GM12864 (cell line): ENCODE measurements around the gene BANF2.

Experiments used
- DNase-seq: peaks from one replicate; pipeline ENCODE4 v3.0.0-alpha.2; 2011; ENCODE audit warnings: low read depth
- H3K4me3 ChIP-seq: 2 replicates; pipeline ENCODE4 v1.5.1; 2011; ENCODE audit warnings: mild to moderate bottlenecking, low read depth, low read length, control low read depth
- TF ChIP-seq, protein P1 (sequence below): IDR thresholded peaks from 2 replicates; pipeline ENCODE4 v1.5.1; 2011; ENCODE audit warnings: low read depth, mild to moderate bottlenecking, moderate library complexity, low read length, control low read depth, inconsistent platforms; ENCODE audit errors: missing control alignments

Gene BANF2

GRCh38 chr20:17759449-17759848 is 59.7 kb downstream of the BANF2 start:
- TF ChIP-seq, protein P1, sequence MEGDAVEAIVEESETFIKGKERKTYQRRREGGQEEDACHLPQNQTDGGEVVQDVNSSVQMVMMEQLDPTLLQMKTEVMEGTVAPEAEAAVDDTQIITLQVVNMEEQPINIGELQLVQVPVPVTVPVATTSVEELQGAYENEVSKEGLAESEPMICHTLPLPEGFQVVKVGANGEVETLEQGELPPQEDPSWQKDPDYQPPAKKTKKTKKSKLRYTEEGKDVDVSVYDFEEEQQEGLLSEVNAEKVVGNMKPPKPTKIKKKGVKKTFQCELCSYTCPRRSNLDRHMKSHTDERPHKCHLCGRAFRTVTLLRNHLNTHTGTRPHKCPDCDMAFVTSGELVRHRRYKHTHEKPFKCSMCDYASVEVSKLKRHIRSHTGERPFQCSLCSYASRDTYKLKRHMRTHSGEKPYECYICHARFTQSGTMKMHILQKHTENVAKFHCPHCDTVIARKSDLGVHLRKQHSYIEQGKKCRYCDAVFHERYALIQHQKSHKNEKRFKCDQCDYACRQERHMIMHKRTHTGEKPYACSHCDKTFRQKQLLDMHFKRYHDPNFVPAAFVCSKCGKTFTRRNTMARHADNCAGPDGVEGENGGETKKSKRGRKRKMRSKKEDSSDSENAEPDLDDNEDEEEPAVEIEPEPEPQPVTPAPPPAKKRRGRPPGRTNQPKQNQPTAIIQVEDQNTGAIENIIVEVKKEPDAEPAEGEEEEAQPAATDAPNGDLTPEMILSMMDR = no peak
- H3K4me3 ChIP-seq = no peak overlapping the region
- no peak for DNase-seq

GRCh38 chr20:17761604-17762003 is 61.8 kb downstream of the BANF2 start:
- H3K4me3 ChIP-seq = no peak overlapping the region
- DNase-seq = no peak
- TF ChIP-seq, protein P1 = no peak

- TF ChIP-seq, protein P1 = no peak
- no peak overlapping the region for H3K4me3 ChIP-seq
- DNase-seq = no peak
Measured at GRCh38 chr20:17762243-17762872, 62.6 kb downstream of the BANF2 start.

DNA sequence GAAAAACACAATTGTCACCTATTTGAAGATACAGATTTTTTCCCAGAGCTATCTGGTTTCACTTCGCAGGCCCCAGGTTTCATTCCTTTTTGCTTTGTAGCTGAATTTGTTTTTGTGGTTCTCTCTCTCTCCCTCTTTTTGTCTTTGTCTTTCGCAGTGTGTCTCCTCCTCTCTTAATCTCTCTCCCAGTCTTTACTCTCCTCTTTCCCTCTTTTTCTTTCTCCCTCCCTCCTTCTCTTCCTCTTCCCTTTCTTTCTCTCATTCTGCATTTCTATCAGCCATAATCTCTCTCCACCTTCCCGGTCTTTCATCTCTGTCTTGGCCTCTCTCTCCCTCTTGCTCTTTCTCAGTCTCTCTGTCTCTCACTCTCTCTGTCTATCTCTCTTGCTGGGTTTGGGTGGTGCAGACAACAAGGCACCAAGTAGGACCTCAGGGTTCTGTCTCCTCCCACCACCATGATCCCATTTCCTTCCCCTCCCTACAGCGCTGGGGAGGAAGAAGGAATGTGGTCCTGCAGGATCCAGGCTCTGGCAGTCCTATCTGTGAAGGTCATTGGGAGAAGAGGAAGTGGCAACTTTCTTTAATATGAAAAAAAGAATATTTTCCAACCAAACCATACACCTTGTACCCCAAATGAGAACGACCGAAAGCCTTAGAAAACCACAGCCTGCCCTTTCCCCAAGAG is 63.2 kb downstream of the BANF2 start:
- TF ChIP-seq, protein P1 = no peak
- no peak for DNase-seq
- no peak overlapping the region for H3K4me3 ChIP-seq

DNA sequence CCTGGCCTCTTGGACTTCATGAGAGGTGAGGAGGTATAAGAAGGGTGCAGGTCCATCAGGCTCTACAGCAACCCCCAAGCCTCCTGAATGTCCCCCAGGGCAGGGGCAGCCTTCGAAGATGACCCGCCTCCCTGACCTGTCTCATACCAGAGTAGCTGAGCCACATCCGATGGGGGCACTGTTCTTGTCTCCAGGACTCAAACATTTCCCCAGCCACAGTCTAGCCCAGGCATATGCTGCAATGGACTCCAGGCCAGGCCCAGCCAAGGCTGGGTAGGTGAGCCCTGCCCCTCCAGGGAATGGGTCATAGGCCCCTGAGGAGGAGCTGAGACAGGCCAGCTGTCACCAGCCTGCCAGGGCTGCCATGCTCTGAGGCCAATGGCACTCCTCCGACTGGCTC is 65.3 kb downstream of the BANF2 start:
- DNase-seq = no peak
- TF ChIP-seq, protein P1 = no peak
- H3K4me3 ChIP-seq = no peak overlapping the region

DNA sequence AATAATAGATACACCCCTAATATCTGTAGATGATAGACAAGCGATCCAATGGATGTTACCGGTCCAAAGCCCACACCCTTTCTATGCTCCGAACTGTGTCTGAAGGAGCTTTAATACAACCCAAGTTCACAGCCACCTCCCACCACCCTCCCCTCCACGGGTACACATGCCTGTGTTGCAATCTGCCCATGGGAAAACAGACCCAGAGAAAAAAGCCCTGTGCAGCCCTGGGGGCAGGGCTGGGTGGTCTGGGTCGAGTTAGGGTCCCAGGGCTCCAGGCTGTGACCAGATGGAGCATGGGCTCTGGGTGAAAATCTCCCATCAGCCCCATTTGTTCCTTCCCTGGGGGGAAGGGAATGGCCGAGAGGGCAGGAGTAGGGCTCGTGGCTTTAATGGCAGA is 65.8 kb downstream of the BANF2 start:
- no peak for DNase-seq
- TF ChIP-seq, protein P1 = no peak
- H3K4me3 ChIP-seq = no peak overlapping the region

- TF ChIP-seq, protein P1 = no peak
- H3K4me3 ChIP-seq = no peak overlapping the region
- no peak for DNase-seq
Measured at GRCh38 chr20:17766226-17766625, 66.5 kb downstream of the BANF2 start.
